Endothelial cell of umbilical vein (primary cell): ENCODE results near the gene PAX3.

ENCODE experiments used
- EZH2 ChIP-seq: IDR thresholded peaks from 2 replicates; pipeline ENCODE4 v1.6.1; 2012; ENCODE audit warnings: borderline replicate concordance, low read depth, mild to moderate bottlenecking, moderate library complexity, low read length, inconsistent platforms; ENCODE audit not compliant: severe bottlenecking
- MYC ChIP-seq: IDR thresholded peaks from one replicate; pipeline ENCODE4 v1.6.1; 2011; ENCODE audit warnings: mild to moderate bottlenecking, low read depth, low read length
- POLR2A ChIP-seq: IDR thresholded peaks from 2 replicates; pipeline ENCODE4 v1.6.1; 2012; ENCODE audit warnings: low read depth, mild to moderate bottlenecking, control low read depth, low read length
- TF ChIP-seq, protein P1 (sequence below), 2 donors: IDR thresholded peaks; 1 replicate in 1 of 2; 2 replicates in 1 of 2; pipeline ENCODE4 v1.5.1; 2011; ENCODE audit warnings: low read length in 2 of 2, mild to moderate bottlenecking in 2 of 2, moderate library complexity in 2 of 2, control low read depth in 1 of 2, inconsistent platforms in 1 of 2, low read depth in 1 of 2; ENCODE audit not compliant: insufficient read depth in 1 of 2; ENCODE audit errors: extremely low read depth in 1 of 2

DNA sequence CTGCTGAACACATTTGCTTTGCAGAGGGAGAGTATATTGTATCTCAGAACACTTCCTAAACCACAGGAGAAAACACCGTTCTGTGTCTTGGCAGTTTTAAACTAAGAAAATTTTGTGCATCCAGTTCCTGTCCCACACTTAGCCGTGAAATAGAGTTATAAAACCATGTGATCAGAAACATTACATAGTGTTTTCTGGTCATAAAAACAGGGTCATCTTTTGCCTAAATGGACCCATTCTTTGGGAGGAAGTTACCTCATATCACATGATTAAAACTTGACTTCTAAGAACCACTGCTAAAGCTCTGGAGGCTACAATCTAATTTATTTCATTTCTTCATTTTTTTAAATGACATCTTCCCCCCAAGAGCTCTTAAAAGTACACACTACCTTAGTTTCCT lies 138.7 kb downstream of the PAX3 start:
- TF ChIP-seq MYC = no peak
- TF ChIP-seq, protein P1, sequence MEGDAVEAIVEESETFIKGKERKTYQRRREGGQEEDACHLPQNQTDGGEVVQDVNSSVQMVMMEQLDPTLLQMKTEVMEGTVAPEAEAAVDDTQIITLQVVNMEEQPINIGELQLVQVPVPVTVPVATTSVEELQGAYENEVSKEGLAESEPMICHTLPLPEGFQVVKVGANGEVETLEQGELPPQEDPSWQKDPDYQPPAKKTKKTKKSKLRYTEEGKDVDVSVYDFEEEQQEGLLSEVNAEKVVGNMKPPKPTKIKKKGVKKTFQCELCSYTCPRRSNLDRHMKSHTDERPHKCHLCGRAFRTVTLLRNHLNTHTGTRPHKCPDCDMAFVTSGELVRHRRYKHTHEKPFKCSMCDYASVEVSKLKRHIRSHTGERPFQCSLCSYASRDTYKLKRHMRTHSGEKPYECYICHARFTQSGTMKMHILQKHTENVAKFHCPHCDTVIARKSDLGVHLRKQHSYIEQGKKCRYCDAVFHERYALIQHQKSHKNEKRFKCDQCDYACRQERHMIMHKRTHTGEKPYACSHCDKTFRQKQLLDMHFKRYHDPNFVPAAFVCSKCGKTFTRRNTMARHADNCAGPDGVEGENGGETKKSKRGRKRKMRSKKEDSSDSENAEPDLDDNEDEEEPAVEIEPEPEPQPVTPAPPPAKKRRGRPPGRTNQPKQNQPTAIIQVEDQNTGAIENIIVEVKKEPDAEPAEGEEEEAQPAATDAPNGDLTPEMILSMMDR (IDR thresholded peaks at IDR 0.05; ENCODE audit: extremely low read depth in 1 of 2, insufficient read depth in 1 of 2, low read depth in 1 of 2, low read length in 2 of 2) = no peak
- no peak for TF ChIP-seq EZH2
- TF ChIP-seq POLR2A = no peak
